Lower leg skin (tissue), 3 donors: ENCODE measurements around the gene EID3.

ENCODE experiments used
- POLR2A ChIP-seq, 2 donors: fragments of 450-650 bp; IDR thresholded peaks; one replicate each; pipeline ENCODE4 v1.6.1; 2016 to 2017; ENCODE audit warnings: antibody characterized with exemption in 2 of 2, mild to moderate bottlenecking in 1 of 2, moderate library complexity in 1 of 2
- TF ChIP-seq, protein P1 (sequence below), 3 donors: fragments of 450-650 bp; IDR thresholded peaks; one replicate each; pipeline ENCODE4 v1.5.1; 2016; ENCODE audit warnings: antibody characterized with exemption in 3 of 3, mild to moderate bottlenecking in 3 of 3, moderate library complexity in 2 of 3

DNA sequence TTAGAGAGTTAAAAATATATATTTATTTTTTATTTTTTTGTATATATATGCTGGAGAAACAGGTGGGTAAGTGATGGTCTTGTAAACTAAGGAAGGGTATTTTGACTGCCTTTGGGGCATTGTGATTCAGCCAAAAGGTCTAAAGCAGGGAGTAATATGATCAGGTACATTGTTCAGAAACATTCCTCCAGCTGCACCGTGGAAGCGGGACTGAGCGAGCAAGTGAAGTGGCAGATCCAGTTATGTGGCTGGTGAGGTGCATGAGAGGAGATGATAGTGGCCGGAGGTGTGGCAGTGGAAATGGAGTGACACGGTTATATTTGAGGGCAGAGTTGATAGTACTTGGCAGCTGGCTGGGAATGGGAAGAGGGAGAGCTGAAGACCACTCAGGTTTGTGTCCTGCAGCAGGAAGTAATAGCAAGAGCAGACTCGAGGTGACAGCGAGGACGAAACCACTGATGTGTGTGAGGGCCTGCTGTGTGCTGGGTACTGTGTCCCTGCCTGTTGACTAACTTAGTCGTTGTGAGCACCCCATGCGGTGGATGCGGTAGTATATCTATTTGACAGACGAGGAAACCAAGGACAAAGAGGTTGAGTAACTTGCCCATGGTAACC, 39.2 kb downstream of the EID3 start:
- no peak for TF ChIP-seq POLR2A (IDR thresholded peaks at IDR 0.05)
- TF ChIP-seq, protein P1, sequence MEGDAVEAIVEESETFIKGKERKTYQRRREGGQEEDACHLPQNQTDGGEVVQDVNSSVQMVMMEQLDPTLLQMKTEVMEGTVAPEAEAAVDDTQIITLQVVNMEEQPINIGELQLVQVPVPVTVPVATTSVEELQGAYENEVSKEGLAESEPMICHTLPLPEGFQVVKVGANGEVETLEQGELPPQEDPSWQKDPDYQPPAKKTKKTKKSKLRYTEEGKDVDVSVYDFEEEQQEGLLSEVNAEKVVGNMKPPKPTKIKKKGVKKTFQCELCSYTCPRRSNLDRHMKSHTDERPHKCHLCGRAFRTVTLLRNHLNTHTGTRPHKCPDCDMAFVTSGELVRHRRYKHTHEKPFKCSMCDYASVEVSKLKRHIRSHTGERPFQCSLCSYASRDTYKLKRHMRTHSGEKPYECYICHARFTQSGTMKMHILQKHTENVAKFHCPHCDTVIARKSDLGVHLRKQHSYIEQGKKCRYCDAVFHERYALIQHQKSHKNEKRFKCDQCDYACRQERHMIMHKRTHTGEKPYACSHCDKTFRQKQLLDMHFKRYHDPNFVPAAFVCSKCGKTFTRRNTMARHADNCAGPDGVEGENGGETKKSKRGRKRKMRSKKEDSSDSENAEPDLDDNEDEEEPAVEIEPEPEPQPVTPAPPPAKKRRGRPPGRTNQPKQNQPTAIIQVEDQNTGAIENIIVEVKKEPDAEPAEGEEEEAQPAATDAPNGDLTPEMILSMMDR (IDR thresholded peaks at IDR 0.05): no peak
